ENCODE measurements around the gene TBX10.

DNA sequence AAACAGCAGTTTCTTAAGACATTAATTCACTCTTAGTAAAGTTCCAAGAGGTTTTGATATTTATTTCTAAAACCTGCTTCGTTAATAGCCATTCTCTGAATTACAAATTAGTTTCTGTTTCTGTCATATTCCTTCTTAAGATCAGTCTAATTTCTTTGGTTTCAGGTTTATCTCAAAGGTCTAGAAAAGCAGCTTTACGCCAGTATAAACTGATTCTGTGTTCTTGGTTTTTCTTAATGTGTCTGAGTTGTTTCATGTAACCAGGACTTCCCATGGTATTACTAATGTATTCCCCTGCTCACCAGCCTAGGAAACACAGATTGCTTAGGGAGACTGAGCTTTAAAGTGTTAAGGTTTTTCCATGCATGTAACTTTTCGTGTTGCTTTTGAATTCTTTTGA lies 17.7 kb upstream of the TBX10 start:
- no peak for TF ChIP-seq CTCF (IDR thresholded peaks at IDR 0.05)
- TF ChIP-seq POLR2AphosphoS5 (IDR thresholded peaks at IDR 0.05), result no peak
- TF ChIP-seq POLR2A (IDR thresholded peaks at IDR 0.05; ENCODE audit: low read depth), result no peak
